H9 (cell line): Measurements from ENCODE around the gene CD247. TPM values are rescaled to one million over a fixed set of nuclear protein-coding genes. Genes with fewer than 3 reads are reported as not detected.

ENCODE experiments used
- DNase-seq: peaks from one replicate; pipeline ENCODE4 v3.0.0-alpha.2; 2017
- H2AFZ ChIP-seq: one replicate; pipeline ENCODE4 v1.6.1; 2013; ENCODE audit warnings: mild to moderate bottlenecking, low read length, control low read depth, moderate library complexity
- H2AK5ac ChIP-seq: 2 replicates; pipeline ENCODE4 v1.6.1; 2013; ENCODE audit warnings: low read length, control low read depth, mixed read lengths; ENCODE audit not compliant: insufficient read length
- H2BK120ac ChIP-seq: one replicate; pipeline ENCODE4 v1.6.1; 2013; ENCODE audit warnings: low read depth, mild to moderate bottlenecking, low read length, control low read depth, inconsistent platforms; ENCODE audit not compliant: poor library complexity, severe bottlenecking
- H2BK12ac ChIP-seq: 2 replicates; pipeline ENCODE4 v1.6.1; 2013; ENCODE audit warnings: low read length, control low read depth, mixed read lengths, low read depth; ENCODE audit not compliant: insufficient read length
- H2BK15ac ChIP-seq: 2 replicates; pipeline ENCODE4 v1.6.1; 2013; ENCODE audit warnings: low read depth, low read length, control low read depth
- H2BK20ac ChIP-seq: one replicate; pipeline ENCODE4 v1.6.1; 2013; ENCODE audit warnings: low read depth, mild to moderate bottlenecking, low read length, control low read depth, inconsistent platforms; ENCODE audit not compliant: poor library complexity, severe bottlenecking
- H2BK5ac ChIP-seq: 2 replicates; pipeline ENCODE4 v1.6.1; 2013; ENCODE audit warnings: low read length, control low read depth, mixed read lengths; ENCODE audit not compliant: insufficient read length
- H3K14ac ChIP-seq: 2 replicates; pipeline ENCODE4 v1.6.1; 2013; ENCODE audit warnings: low read length, control low read depth; ENCODE audit not compliant: insufficient read depth
- H3K18ac ChIP-seq: 2 replicates; pipeline ENCODE4 v1.6.1; 2013; ENCODE audit warnings: low read depth, mild to moderate bottlenecking, mixed read lengths, low read length, control low read depth; ENCODE audit not compliant: insufficient read length
- H3K23ac ChIP-seq: 2 replicates; pipeline ENCODE4 v1.6.1; 2013; ENCODE audit warnings: low read length, control low read depth, mixed read lengths, low read depth; ENCODE audit not compliant: insufficient read length
- H3K23me2 ChIP-seq: 2 replicates; pipeline ENCODE4 v1.6.1; 2013; ENCODE audit warnings: low read depth, mild to moderate bottlenecking, mixed read lengths, low read length, control low read depth; ENCODE audit not compliant: insufficient read length, poor library complexity, severe bottlenecking
- H3K27ac ChIP-seq: 2 replicates; pipeline ENCODE4 v1.5.1; 2013; ENCODE audit warnings: low read length, control low read depth, mixed read lengths, low read depth; ENCODE audit not compliant: insufficient read length
- H3K27me3 ChIP-seq: 2 replicates; pipeline ENCODE4 v1.6.1; 2013; ENCODE audit warnings: low read length, control low read depth, inconsistent platforms; ENCODE audit not compliant: insufficient read depth
- H3K4ac ChIP-seq: 2 replicates; pipeline ENCODE4 v1.6.1; 2013; ENCODE audit warnings: low read depth, mild to moderate bottlenecking, control low read depth, inconsistent platforms, low read length, moderate library complexity
- H3K4me1 ChIP-seq: 2 replicates; pipeline ENCODE4 v1.6.1; 2013; ENCODE audit warnings: low read length, control low read depth, inconsistent platforms; ENCODE audit not compliant: insufficient read depth
- H3K4me2 ChIP-seq: 2 replicates; pipeline ENCODE4 v1.6.1; 2013; ENCODE audit warnings: low read length, control low read depth, mixed read lengths; ENCODE audit not compliant: insufficient read length, insufficient read depth
- H3K56ac ChIP-seq: 2 replicates; pipeline ENCODE4 v1.6.1; 2013; ENCODE audit warnings: low read depth, mild to moderate bottlenecking, mixed read lengths, low read length, control low read depth; ENCODE audit not compliant: insufficient read length
- H3K79me1 ChIP-seq: 2 replicates; pipeline ENCODE4 v1.6.1; 2013; ENCODE audit warnings: low read depth, mild to moderate bottlenecking, moderate library complexity, low read length, control low read depth, inconsistent platforms; ENCODE audit not compliant: insufficient read depth, poor library complexity, severe bottlenecking
- H3K79me2 ChIP-seq: 2 replicates; pipeline ENCODE4 v1.6.1; 2013; ENCODE audit warnings: low read length, control low read depth, inconsistent platforms; ENCODE audit not compliant: insufficient read depth
- H3K9ac ChIP-seq: 2 replicates; pipeline ENCODE4 v1.6.1; 2013; ENCODE audit warnings: low read length, control low read depth, mixed read lengths; ENCODE audit not compliant: insufficient read length; ENCODE audit errors: extremely low read depth
- H3K9me3 ChIP-seq: one replicate; pipeline ENCODE4 v1.6.1; 2013; ENCODE audit warnings: low read depth, low read length, inconsistent platforms; ENCODE audit not compliant: control insufficient read depth
- H3T11ph ChIP-seq: one replicate; pipeline ENCODE4 v1.6.1; 2013; ENCODE audit warnings: mild to moderate bottlenecking, low read length, control low read depth, inconsistent platforms
- H4K20me1 ChIP-seq: one replicate; pipeline ENCODE4 v1.6.1; 2013; ENCODE audit not compliant: control insufficient read depth, insufficient read length, insufficient read depth
- H4K5ac ChIP-seq: 2 replicates; pipeline ENCODE4 v1.6.1; 2013; ENCODE audit warnings: low read depth, mild to moderate bottlenecking, mixed read lengths, low read length, control low read depth; ENCODE audit not compliant: insufficient read length
- H4K8ac ChIP-seq: replicated peaks from 2 replicates; pipeline ENCODE4 v1.6.1; 2013; ENCODE audit warnings: low read length, control low read depth, mixed read lengths, low read depth; ENCODE audit not compliant: insufficient read length
- H4K91ac ChIP-seq: 2 replicates; pipeline ENCODE4 v1.6.1; 2013; ENCODE audit warnings: low read depth, mild to moderate bottlenecking, moderate library complexity, mixed read lengths, low read length, control low read depth; ENCODE audit not compliant: insufficient read length
- H3K27ac Mint-ChIP-seq, 3 experiments: 2 replicates in 2 of 3; 3 replicates in 1 of 3; pipeline ENCODE4 v1.8.0; 2020 to 2021; ENCODE audit warnings: mixed read lengths in 3 of 3, mild to moderate bottlenecking in 1 of 3, moderate library complexity in 1 of 3
- H3K27me3 Mint-ChIP-seq: 2 replicates; pipeline ENCODE4 v1.8.0; 2021; ENCODE audit warnings: low read depth, mild to moderate bottlenecking, moderate library complexity, mixed read lengths
- H3K36me3 Mint-ChIP-seq, 3 experiments: 2 replicates in 2 of 3; 3 replicates in 1 of 3; pipeline ENCODE4 v1.8.0; 2020 to 2021; ENCODE audit warnings: low read depth in 3 of 3, mixed read lengths in 3 of 3; ENCODE audit not compliant: insufficient read depth in 1 of 3
- H3K4me1 Mint-ChIP-seq, 2 experiments: 2 replicates each; pipeline ENCODE4 v1.8.0; 2020; ENCODE audit warnings: mixed read lengths in 2 of 2
- H3K4me3 Mint-ChIP-seq, 2 experiments: 2 replicates in 1 of 2; 3 replicates in 1 of 2; pipeline ENCODE4 v1.8.0; 2020 to 2021; ENCODE audit warnings: mild to moderate bottlenecking in 2 of 2, mixed read lengths in 2 of 2, moderate library complexity in 1 of 2
- H3K9me3 Mint-ChIP-seq, 2 experiments: 2 replicates in 1 of 2; 3 replicates in 1 of 2; pipeline ENCODE4 v1.8.0; 2020; ENCODE audit warnings: mild to moderate bottlenecking in 2 of 2, mixed read lengths in 2 of 2, moderate library complexity in 1 of 2
- CTCF ChIP-seq: fragments of 200-600 bp; sonication (generic); conservative IDR thresholded peaks from 3 replicates; pipeline ENCODE4 v1.8.0; 2021; ENCODE audit warnings: antibody characterized with exemption, mild to moderate bottlenecking
- WGBS: extraction: QIAGEN DNeasy Blood & Tissue Kit; methylation state at CpG from one replicate; pipeline ENCODE4 v1.1.7; 2013; ENCODE audit warnings: missing lambda C conversion rate, low lambda C conversion rate, mixed read lengths; ENCODE audit not compliant: insufficient read length; ENCODE audit errors: extremely low coverage; 5-methylcytosine and 5-hydroxymethylcytosine counted together
- total RNA-seq: library from RNA; stranded (reverse); gene quantifications from 2 replicates; pipeline ENCODE4 v1.2.1, GENCODE V29; 2021

Gene CD247
- total RNA-seq, 1 experiment from 2014 or later, result 1.2 TPM

- Histone ChIP-seq H3K18ac (no peak overlapping the region), H3K79me1 (no peaks in the 10 kb centered on the region), H3K9me3 (no peaks in the 10 kb centered on the region), H2AK5ac (no peak overlapping the region), H4K8ac (no peak overlapping the region), H4K20me1 (no peaks in the 10 kb centered on the region), H2BK12ac (no peak overlapping the region), H2AFZ (no peak overlapping the region), H3K27ac (no peak overlapping the region), H3K4ac (no peak overlapping the region), H2BK15ac (no peak overlapping the region), H2BK120ac (no peak overlapping the region), H3K14ac (no peak overlapping the region), H3K23me2 (no peaks in the 10 kb centered on the region), H3T11ph (no peak overlapping the region), H3K9ac (no peak overlapping the region), H2BK5ac (no peak overlapping the region), H3K4me1 (no peaks in the 10 kb centered on the region), H3K23ac (no peak overlapping the region), H4K5ac (no peak overlapping the region), H3K27me3 (no peaks in the 10 kb centered on the region), H3K56ac (no peak overlapping the region), H3K79me2 (no peaks in the 10 kb centered on the region), H4K91ac (no peak overlapping the region), H3K4me2 (no peak overlapping the region), H2BK20ac (no peak overlapping the region)
- Mint-ChIP-seq H3K4me3 (no peak overlapping the region), H3K36me3 (peaks cover 30 to 61% (median 49%) of the 10 kb centered on the region in 3 experiments; a peak in 6 of 7 replicates), H3K9me3 (no peaks in the 10 kb centered on the region; a peak in 1 of 5 replicates), H3K27me3 (no peaks in the 10 kb centered on the region), H3K4me1 (peaks cover 0 to 10% of the 10 kb centered on the region in 2 experiments; a peak in 2 of 4 replicates), H3K27ac (no peak overlapping the region; a peak in 1 of 7 replicates)
- no CpG with 5 or more reads among the region's 5 CpGs for WGBS
- no peak for DNase-seq
- no peak for TF ChIP-seq CTCF
Measured at GRCh38 chr1:167412920-167413319, 105.4 kb downstream of the CD247 start.
